Measurements from ENCODE around the gene CTSE. TPM values are rescaled to one million over a fixed set of nuclear protein-coding genes. Genes with fewer than 3 reads are reported as not detected.

CTSE gene
- total RNA-seq, 1 experiment from 2014 or later, result 0.39 TPM

DNA sequence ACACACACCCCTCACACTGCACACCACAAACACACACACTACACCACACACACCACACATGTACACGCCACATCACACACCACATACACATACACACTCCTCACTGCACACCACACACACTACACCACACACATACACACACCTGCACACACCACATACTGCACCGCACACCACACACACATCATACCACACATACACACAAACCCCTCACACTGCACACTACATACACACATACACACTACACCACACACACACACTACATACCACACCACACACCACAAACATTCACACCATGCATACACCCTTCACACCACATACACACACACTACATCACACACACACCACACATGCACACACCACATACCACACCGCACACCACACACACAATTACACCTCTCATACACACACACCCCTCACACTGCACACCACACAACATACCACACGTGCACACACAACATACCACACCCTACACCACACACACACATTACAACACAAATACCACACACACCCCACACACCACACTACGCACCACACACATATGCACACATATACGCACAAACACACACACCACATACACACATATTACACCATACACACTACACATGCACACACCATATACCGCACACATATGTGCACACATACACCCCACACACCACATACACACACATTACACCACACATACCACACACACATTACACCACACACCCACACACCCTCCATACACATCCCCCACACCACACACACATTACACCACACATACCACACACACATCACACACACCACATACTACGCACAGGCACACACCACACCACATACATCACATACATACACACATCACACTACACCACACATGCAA lies 50.1 kb downstream of the CTSE start:
- POLR2A ChIA-PET (ENCODE audit: low non-redundant PET), result no interaction called here

DNA sequence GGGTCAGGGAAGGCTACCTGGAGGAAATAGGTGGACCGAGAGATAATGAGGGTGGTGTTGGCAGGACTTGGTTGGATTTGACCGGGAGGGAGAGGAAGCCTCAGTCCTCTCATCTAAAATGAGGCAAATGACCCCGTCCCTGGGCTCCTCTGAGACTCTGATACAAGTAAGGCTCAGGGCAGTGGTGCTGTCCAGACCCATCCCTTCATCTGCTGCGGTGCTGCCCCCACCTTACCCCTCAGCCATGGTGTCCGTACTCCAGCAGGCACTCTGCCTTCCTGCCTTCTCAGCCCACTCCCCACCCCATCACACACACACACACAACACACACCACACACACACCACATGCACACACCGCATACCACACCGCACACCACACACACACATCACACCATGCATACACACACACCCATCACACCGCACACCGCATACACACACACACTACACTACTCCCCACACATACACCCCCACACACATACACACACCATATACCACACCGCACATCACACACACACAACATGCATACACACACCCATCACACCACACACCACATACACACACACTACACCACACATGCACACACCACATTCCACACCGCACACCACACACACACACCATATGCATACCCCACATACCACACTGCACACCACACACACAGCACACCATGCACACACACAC lies 51.1 kb downstream of the CTSE start:
- H3K4me3 ChIP-seq (ENCODE audit: low read depth, low read length, poor library complexity, severe bottlenecking), result no peak overlapping the region
- TF ChIP-seq, protein P1, sequence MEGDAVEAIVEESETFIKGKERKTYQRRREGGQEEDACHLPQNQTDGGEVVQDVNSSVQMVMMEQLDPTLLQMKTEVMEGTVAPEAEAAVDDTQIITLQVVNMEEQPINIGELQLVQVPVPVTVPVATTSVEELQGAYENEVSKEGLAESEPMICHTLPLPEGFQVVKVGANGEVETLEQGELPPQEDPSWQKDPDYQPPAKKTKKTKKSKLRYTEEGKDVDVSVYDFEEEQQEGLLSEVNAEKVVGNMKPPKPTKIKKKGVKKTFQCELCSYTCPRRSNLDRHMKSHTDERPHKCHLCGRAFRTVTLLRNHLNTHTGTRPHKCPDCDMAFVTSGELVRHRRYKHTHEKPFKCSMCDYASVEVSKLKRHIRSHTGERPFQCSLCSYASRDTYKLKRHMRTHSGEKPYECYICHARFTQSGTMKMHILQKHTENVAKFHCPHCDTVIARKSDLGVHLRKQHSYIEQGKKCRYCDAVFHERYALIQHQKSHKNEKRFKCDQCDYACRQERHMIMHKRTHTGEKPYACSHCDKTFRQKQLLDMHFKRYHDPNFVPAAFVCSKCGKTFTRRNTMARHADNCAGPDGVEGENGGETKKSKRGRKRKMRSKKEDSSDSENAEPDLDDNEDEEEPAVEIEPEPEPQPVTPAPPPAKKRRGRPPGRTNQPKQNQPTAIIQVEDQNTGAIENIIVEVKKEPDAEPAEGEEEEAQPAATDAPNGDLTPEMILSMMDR (conservative IDR thresholded peaks at IDR 0.05; ENCODE audit: low read depth, low read length), result no peak
- TF ChIP-seq EZH2 (IDR thresholded peaks at IDR 0.05; ENCODE audit: borderline replicate concordance, low read depth, low read length, poor library complexity, severe bottlenecking), result no peak
- H3K9me3 ChIP-seq (ENCODE audit: low read depth, low read length, poor library complexity, severe bottlenecking), result no peaks in the 10 kb centered on the region
- intact Hi-C loops (cut with micrococcal nuclease; ENCODE audit: unreplicated experiment), result no loop called here
- CTCF ChIA-PET, result no interaction called here
- POLR2A ChIA-PET (ENCODE audit: low non-redundant PET), result no interaction called here
- no peak overlapping the region for H3K27ac ChIP-seq (ENCODE audit: low read depth, low read length, poor library complexity, severe bottlenecking)
- H3K4me1 ChIP-seq (ENCODE audit: insufficient read depth, low read length, poor library complexity, severe bottlenecking), result no peaks in the 10 kb centered on the region
- DNase-seq (ENCODE audit: low spot score), result no peak
- H3K27me3 ChIP-seq (replicated peaks; ENCODE audit: insufficient read depth, low read depth, low read length, poor library complexity), result no peaks in the 10 kb centered on the region
- no peaks in the 10 kb centered on the region for H3K36me3 ChIP-seq (ENCODE audit: insufficient read depth, low read length, poor library complexity, severe bottlenecking)
- no TSS peak for BruUV-seq (replicated peaks)

More for the DNA sequence above, 50.1 kb downstream of the CTSE start:
- no peak for DNase-seq (ENCODE audit: low spot score)
- no TSS peak for BruUV-seq (replicated peaks)
- Histone ChIP-seq H3K36me3 (ENCODE audit: insufficient read depth, low read length, poor library complexity, severe bottlenecking) (no peaks in the 10 kb centered on the region), H3K4me1 (ENCODE audit: insufficient read depth, low read length, poor library complexity, severe bottlenecking) (no peaks in the 10 kb centered on the region), H3K4me3 (ENCODE audit: low read depth, low read length, poor library complexity, severe bottlenecking) (no peak overlapping the region), H3K27ac (ENCODE audit: low read depth, low read length, poor library complexity, severe bottlenecking) (no peak overlapping the region), H3K27me3 (replicated peaks; ENCODE audit: insufficient read depth, low read depth, low read length, poor library complexity) (no peaks in the 10 kb centered on the region), H3K9me3 (ENCODE audit: low read depth, low read length, poor library complexity, severe bottlenecking) (no peaks in the 10 kb centered on the region)
- CTCF ChIA-PET, result no interaction called here
- intact Hi-C loops (cut with micrococcal nuclease; ENCODE audit: unreplicated experiment), result no loop called here
- no peak for TF ChIP-seq EZH2 (IDR thresholded peaks at IDR 0.05; ENCODE audit: borderline replicate concordance, low read depth, low read length, poor library complexity, severe bottlenecking)

DNA sequence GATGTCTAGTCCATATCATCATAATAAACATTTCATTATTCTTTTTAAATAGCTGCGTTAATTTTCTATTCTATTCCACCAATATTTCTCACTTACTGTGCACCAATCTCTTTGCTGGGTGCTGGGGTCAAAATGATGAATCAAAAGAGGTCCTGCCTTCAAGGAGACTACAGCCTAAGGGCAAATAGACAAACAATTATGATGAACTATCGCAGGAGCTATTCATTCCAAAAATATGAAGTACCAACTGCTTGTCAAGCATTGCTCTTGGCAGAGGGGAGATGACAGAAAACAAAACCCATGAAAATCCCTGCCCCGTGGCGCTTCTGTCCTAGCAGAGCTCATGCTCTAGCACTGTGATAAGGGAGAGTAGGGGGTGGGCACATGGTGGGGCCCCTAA lies 51.6 kb downstream of the CTSE start:
- intact Hi-C loops (cut with micrococcal nuclease; ENCODE audit: unreplicated experiment), result no loop called here
- no TSS peak for BruUV-seq (replicated peaks)
- ChIA-PET CTCF (no interaction called here), POLR2A (ENCODE audit: low non-redundant PET) (no interaction called here)
- Histone ChIP-seq H3K27ac (ENCODE audit: low read depth, low read length, poor library complexity, severe bottlenecking) (no peak overlapping the region), H3K9me3 (ENCODE audit: low read depth, low read length, poor library complexity, severe bottlenecking) (no peaks in the 10 kb centered on the region), H3K4me3 (ENCODE audit: low read depth, low read length, poor library complexity, severe bottlenecking) (no peak overlapping the region), H3K36me3 (ENCODE audit: insufficient read depth, low read length, poor library complexity, severe bottlenecking) (no peaks in the 10 kb centered on the region), H3K4me1 (ENCODE audit: insufficient read depth, low read length, poor library complexity, severe bottlenecking) (no peaks in the 10 kb centered on the region), H3K27me3 (replicated peaks; ENCODE audit: insufficient read depth, low read depth, low read length, poor library complexity) (no peaks in the 10 kb centered on the region)
- TF ChIP-seq, protein P1 (conservative IDR thresholded peaks at IDR 0.05; ENCODE audit: low read depth, low read length), result no peak
- no peak for TF ChIP-seq EZH2 (IDR thresholded peaks at IDR 0.05; ENCODE audit: borderline replicate concordance, low read depth, low read length, poor library complexity, severe bottlenecking)
- DNase-seq (ENCODE audit: low spot score), result no peak

All from A673 (cell line).